ENCODE data around the gene KCNA2.

The KCNA2 gene

GRCh38 chr1:110605901-110606656 lies at the start of gene KCNA2:
TSS of gene KCNA2 (minus strand) at chr1:110606358. CDS start at chr1:110604782, 1,576 bp downstream.
- no peak for DNase-seq (ENCODE audit: low read depth)

DNA sequence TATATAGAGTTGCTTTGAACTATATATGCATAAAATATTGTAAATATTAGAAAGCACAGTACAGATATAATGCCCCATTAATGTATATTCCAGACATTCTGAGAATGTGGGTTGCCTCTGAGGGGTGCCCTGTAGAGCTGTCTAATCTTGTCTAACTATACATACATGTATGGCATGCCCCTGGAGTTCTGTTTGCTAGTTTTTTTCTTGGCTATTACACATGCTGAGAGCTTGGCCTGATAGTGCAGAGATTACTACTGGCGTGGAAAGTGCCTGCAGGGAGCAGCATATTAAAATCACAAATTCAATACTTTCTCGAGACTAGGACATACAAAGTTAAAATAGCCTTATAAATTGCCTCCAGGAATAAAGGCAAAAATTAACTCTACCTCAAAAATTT lies 44.5 kb upstream of the KCNA2 start:
- no peak for DNase-seq (ENCODE audit: low read depth)

DNA sequence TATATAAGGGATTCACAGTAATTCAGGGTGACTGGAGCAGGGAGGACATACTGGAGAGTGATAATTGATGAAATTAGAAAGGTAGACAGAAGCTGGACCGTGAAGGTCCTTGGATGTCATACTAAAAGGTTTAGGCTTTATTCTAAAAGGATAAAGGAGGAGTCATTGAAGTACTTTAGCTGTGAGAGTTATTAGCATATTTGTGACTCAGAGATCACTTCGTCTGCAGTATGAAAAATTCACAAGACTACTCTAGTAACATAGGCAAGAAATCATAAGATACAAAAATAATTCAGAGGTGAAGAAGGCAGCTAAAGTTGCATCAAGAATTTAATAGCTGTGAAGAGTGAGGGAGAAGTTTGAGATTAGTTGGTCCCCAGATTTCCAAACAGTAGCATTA lies 42.3 kb upstream of the KCNA2 start:
- DNase-seq (ENCODE audit: low read depth), result no peak

- DNase-seq (ENCODE audit: low read depth), result peak; percentile 45
These were observed 41.2 kb upstream of the KCNA2 start for GRCh38 chr1:110647254-110647891.

DNA sequence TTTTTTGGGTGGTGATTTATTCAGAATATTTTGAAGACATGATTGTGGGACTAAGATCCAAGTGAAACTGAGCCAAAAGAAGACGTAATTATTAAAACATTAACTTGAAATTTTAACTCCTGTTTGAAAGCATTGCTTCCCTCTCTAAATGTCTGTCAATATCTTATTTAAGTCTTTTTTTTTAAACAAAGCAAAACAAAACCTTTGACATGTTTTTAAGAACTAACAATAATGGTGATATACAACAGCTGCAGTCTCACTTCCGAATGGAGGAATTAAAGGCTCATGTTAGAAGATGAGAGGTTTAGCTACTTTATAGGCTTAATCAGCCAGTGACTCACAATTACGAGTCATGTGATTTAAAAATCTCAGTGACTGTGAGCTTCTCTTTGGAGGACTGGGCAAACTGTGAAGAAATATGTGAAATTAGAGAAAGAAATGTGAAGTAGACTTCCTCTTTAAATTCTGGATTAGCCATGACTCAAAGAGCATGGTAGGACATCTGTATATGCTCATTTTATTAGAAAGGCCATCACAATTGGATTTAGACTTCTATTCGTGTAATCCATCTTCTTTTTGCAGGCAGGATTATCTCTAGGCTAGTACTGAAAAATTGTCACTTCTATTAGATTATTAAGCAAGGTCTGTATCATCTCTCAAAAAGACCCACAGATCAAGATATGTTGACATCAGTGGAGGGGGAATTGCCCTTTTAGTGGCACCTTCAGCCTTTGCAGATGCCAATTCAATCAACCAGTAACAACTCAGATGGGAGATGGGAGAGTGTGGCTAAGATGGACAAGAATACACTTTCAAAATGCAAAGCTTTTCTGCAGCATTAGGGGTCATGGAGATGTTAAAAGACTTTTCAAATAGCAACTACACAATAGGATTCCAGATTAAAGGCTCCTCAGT lies 39.9 kb upstream of the KCNA2 start:
- DNase-seq (ENCODE audit: low read depth), result peak; percentile 42

DNA sequence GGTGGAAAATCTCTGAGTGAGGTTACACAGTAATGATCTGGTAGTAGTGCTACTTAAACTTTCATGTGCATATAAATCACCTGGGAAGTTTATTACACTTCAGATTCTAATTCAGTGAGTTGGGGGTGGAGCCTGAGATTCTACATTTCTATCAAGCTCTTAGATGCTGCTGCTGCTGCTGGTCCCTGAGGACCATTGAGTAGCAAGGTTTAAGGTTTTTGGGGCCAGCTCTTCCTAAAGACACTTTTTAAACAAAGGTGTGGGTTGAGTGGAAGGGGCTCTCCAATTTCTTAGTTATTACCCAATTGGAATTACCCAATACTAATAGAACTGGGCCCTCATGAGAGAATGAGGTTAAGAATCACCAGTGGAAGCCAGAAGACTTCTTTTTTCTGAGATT lies 39.1 kb upstream of the KCNA2 start:
- no peak for DNase-seq (ENCODE audit: low read depth)

DNA sequence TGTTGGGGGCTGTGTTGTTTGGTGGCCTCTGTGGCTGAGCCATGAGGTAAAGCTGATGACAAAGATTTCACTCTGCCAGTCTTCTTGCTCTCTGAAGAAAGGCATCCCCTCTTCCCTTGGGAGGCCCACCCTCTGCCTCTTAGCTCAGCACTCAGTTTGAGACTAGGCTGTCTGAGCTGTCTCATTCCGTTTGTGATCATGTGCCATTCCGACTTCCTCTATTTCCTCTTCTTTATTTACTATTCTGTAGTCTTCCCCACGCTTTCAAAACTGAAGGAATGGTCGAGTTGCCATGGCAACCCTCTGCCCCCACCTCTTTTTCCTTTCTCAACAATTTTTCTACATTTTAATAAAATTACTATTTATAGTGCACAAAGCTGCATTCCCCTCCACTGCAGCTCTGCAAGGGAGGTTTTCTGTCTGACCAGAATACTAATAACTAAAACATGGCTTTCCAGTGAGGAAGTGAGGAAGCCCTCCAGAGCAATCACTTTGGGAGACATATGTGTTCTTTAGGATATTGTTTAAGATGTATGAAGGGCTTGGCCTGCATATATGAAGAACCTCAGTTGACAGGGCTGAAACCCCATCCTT lies 37.8 kb upstream of the KCNA2 start:
- no peak for DNase-seq (ENCODE audit: low read depth)

DNA sequence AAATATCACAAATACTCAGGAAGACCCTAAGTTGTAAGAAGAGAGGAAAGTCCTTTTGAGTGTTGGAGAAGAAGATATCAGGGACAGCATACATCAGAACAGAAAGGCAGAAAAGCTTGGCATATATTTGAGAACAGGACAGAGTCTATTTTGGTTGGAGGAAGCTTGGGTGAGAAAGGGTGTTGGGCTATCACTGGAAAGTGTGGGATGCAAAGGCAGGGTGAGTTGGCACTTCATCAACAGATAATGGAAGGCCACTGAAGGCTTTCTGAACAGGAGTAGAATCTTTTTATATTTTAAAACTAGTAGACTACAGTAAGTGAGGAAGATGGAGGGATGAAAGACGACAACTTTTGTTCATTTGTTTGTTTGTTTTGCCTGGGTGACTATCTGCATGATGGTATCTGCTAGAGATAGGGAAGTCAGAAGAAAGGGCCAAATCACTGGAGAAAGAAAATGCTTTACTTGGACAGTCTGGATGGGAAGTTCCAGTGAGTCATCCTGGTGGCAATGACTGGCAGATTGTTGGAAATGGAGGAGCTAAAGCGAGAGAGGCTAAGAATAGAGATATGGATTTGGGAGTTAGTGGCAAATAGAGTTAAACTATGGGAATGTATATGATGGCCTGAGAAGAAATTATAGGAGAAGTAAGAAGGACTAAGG lies 33.7 kb upstream of the KCNA2 start:
- no peak for DNase-seq (ENCODE audit: low read depth)

DNA sequence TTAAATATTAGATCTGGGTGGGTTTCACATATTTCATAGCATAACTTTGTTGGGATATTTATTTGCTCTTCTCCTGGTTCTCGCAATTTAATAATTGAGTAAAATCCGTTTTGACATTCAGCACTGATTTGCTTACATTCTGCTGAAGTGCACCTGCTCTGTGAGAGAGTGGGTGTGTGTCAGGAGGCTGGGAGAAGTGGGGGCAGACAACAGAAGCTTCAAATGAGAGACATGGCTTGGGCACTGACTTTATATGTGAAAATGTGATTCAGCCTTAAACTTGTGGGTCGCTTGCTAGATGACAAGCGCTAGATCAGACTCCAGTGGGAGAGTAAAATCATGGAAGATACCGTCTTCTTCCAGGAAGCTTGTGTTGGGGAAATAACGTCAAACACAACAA lies 32.4 kb upstream of the KCNA2 start:
- DNase-seq (ENCODE audit: low read depth), result no peak

- no peak for DNase-seq (ENCODE audit: low read depth)
These were observed 31.9 kb upstream of the KCNA2 start for GRCh38 chr1:110638058-110638457.

DNA sequence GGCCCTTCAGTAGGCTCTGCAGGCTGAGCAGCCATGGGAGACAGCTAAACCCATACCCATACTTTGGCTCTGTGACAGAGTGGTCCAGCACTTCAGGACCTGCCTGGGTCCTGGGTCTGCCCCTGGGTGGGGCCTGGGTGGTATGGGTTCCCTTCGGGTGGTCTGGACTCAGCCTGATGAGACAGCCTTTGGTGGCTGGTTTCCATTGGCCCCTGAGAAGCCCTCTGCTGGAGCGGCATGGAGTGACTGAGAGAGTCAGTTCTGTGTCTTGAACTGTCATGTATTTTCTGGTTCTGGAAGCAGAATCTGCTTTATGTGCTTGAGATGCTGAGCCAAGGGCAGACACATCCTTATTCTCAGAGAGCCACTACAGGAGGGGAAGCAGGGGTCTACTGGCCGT lies 31.3 kb upstream of the KCNA2 start:
- no peak for DNase-seq (ENCODE audit: low read depth)

GRCh38 chr1:110636149-110636935 lies 30.2 kb upstream of the KCNA2 start:
- DNase-seq (ENCODE audit: low read depth), result no peak

DNA sequence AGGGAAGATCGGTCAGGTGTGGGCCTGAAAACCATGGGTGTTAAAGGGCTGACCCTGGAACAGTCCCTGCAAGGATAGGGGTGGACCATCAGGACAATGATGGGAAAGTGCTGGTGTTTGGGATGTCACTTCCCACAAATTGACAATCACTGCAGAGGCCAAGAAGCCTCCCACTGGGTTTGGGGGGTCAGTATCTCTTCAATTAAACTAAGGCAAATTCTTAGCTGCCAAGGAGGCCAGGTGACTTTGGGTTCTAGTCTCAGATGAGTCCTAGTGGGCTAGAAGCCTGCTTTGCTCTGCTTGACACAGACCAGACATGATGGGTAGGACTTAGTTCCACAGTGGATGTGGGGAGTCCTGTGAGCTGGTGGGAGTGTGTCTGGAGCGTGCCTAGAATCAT lies 29.3 kb upstream of the KCNA2 start:
- DNase-seq (ENCODE audit: low read depth), result no peak

- DNase-seq (ENCODE audit: low read depth), result no peak
These were observed 28.5 kb upstream of the KCNA2 start for GRCh38 chr1:110634455-110635311.

DNA sequence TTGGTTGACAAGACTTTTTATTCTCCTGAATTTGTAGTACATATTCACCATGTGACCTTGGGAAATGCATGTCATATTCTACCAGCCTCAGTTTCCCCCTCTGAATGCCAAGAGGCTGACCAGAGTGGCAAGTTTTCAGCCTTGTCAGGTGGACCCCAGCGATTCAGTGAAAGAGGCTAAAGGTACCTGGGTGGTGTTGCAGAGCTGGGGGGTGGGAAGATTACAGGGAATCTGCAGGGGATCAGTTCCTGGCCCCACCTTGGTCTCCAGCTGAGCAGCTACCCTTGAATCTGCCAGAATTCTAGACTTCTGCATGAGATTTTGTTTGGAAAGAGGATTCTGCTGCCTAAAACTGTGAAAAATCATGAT lies 27.9 kb upstream of the KCNA2 start:
- DNase-seq (ENCODE audit: low read depth), result no peak

- DNase-seq (ENCODE audit: low read depth), result no peak
These were observed 27.5 kb upstream of the KCNA2 start for GRCh38 chr1:110633646-110634030.

GRCh38 chr1:110631836-110632620 lies 25.9 kb upstream of the KCNA2 start:
- no peak for DNase-seq (ENCODE audit: low read depth)

DNA sequence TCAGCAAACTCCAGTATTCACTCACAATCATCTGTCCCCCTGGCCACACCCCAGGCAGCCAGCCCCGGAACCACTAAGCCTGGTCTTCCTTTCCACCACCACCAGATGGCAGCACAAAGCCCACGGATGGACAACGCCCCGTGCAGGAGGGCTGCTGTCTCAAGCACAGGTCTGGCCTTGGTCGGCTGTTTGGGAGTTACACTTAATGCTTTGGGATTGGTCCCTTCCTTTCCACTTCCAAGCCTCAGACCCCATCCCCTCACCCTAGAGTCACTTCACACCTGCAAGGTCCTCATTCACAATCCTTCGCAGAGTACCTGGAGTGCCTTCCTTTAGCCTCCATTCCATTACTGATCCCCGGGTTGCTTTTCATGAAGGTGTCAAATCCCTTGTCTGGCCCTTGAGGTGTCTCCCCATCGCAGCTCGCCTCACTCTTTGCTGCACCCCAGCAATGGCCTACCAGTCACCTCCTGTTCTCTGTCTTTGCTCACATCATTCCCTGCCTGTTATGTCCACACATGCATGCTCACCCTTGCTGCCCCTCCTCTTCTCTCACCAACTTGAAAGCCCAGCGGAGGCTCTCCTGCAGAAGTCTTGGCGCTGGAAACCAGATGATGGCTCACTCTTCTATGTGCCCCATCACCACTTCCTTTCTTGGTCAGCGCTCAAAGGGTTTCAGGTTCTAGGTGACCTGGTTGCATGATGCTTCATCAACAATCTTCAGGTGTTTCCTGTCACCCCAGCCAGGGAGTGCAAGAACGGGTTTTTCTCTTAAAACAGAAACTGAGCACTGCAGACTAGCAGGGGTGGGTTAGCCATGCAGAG lies 24.9 kb upstream of the KCNA2 start:
- DNase-seq (ENCODE audit: low read depth), result no peak
